GM20000 (cell line): ENCODE data around the gene LSMEM2.

ENCODE experiments used
- DNase-seq: peaks from one replicate; pipeline ENCODE4 v3.0.0; 2012; ENCODE audit warnings: low spot score
- CTCF ChIP-seq: IDR thresholded peaks from 2 replicates; pipeline ENCODE4 v1.5.1; 2012; ENCODE audit warnings: mild to moderate bottlenecking, control low read depth; ENCODE audit errors: extremely low read depth, missing control alignments

LSMEM2 gene

GRCh38 chr3:50297896-50298725, 19.2 kb downstream of the LSMEM2 start:
- DNase-seq = no peak
- no peak for TF ChIP-seq CTCF

GRCh38 chr3:50298836-50299637, 20.1 kb downstream of the LSMEM2 start, which contains the start of the genes HYAL3 and NAA80:
Gene HYAL3 (minus strand): TSS chr3:50299405. CDS start chr3:50295602, 3,803 bp downstream.
Gene NAA80 (minus strand): TSS chr3:50299405. CDS start chr3:50297463, 1,942 bp downstream.
- DNase-seq = peak; percentile 98
- TF ChIP-seq CTCF = no peak

GRCh38 chr3:50299638-50299928, 20.7 kb downstream of the LSMEM2 start:
- TF ChIP-seq CTCF = no peak
- DNase-seq = no peak

- TF ChIP-seq CTCF = no peak
- no peak for DNase-seq
These were observed 21.2 kb downstream of the LSMEM2 start for GRCh38 chr3:50299929-50300680.

GRCh38 chr3:50300681-50301254, 21.9 kb downstream of the LSMEM2 start:
- no peak for DNase-seq
- TF ChIP-seq CTCF = no peak

GRCh38 chr3:50302095-50303012, 23.5 kb downstream of the LSMEM2 start:
- DNase-seq = no peak
- TF ChIP-seq CTCF = no peak
